GM12891 (cell line): ENCODE results near the gene TFIP11. TPM values are rescaled to one million over a fixed set of nuclear protein-coding genes. Genes with fewer than 3 reads are reported as not detected.

ENCODE experiments used
- DNase-seq: peaks from one replicate; pipeline ENCODE4 v3.0.0; 2011; ENCODE audit warnings: low spot score; ENCODE audit not compliant: insufficient read length
- FAIRE-seq: peaks from 2 replicates; lab custom pipeline; 2011; peaks lifted over from hg19 to GRCh38; lab: Jason Lieb, UNC
- PAX5 ChIP-seq: IDR thresholded peaks from 2 replicates; pipeline ENCODE4 v1.6.1; 2011; ENCODE audit warnings: low read length, moderate library complexity, mild to moderate bottlenecking; ENCODE audit not compliant: insufficient read depth, severe bottlenecking
- POLR2A ChIP-seq: IDR thresholded peaks from 2 replicates; pipeline ENCODE4 v1.6.1; 2011; ENCODE audit warnings: low read depth, low read length, control low read depth
- POLR2AphosphoS5 ChIP-seq: IDR thresholded peaks from 2 replicates; pipeline ENCODE4 v1.6.1; 2011; ENCODE audit warnings: low read depth, low read length, control low read depth
- POU2F2 ChIP-seq: IDR thresholded peaks from 2 replicates; pipeline ENCODE4 v1.6.1; 2011; ENCODE audit warnings: low read depth, mild to moderate bottlenecking, control low read depth, low read length, moderate library complexity
- SPI1 ChIP-seq: IDR thresholded peaks from 2 replicates; pipeline ENCODE4 v1.6.1; 2011; ENCODE audit warnings: low read depth, low read length, control low read depth
- TAF1 ChIP-seq: IDR thresholded peaks from 2 replicates; pipeline ENCODE4 v1.6.1; 2011; ENCODE audit warnings: low read depth, low read length, control low read depth
- polyA plus RNA-seq: library from polyadenylated mRNA; unstranded; fragments of >200 nt; gene quantifications from one replicate; pipeline ENCODE4 v1.2.1, GENCODE V29; 2012; ENCODE audit warnings: low read depth, missing spikeins, inconsistent platforms; ENCODE audit not compliant: missing spikeins

Gene TFIP11
- 20.4 TPM for polyA plus RNA-seq

DNA sequence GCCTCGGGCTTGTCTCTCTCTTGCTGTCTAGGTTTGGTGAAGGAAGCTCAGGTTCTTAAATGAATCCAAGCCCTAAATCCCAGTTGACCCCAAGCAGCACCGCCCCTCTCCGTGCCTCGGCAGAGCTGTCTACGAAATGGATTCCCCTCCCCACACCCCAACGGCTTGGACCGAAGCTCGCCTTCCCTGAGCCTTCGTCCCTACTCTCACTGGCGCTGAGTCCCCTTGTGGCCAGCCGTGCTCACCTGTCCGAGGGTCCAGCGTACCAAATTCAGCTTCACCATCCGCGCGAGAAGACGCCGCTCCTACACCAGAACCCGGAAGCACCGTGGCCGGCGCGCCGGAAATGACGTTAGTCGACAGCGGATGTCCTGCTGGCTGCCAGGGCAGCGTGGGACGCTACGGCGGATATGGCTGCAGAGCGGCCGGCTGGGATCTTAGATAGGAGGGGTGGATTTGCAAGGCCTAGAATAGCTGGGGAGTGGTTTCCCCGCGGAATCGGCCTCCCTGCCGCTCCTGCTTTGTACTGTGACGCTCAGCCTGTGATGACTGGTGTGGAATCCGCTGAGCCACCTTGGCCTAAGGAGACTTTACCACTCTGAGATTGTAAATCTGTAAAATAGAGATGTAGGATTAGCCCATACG is at the start of gene TFIP11:
TSS of gene TFIP11 (minus strand) at position 325 of the 645 bp plus-strand sequence. CDS start 2,201 bp downstream, outside the sequence.
- FAIRE-seq (peak; percentile 99), DNase-seq (peak; percentile 84)
- TF ChIP-seq TAF1 (peak; percentile 78), POLR2AphosphoS5 (peak; percentile 86), PAX5 (no peak), POLR2A (peak; percentile 85), SPI1 (no peak), POU2F2 (peak; percentile 73; the same call in 1 of the 2 replicates)

DNA sequence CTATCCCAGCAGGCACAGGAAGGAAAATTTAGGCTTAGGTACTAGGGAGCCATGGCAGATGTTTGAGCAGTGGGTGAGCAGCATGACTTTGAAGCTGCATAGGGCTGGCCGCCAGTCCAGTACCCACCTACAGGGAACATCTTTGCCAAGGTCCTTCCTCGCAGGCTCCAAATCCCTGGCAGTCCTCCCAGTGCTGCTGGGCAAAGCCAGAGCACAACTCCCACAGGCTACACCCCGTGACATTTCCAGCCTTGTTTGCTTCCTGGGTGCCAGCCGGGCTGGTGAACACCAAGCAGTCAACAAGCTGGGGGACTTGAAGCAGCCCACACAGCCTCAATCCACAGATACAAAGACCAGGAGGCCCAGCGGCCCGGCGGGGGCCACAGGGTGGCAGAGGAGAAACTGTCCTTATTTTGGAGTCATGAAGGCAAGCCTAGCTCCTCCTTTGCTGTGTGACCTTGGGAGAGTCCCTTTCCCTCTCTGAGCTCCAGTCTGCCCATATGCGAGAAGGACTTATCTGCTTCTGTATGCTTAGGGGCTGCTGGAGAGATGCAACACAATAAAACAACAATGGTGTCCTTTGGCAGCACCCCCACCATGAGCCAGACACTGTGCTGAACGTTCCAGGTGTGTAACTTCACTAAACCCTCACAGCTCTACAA is 49.6 kb upstream of the TFIP11 start:
- no peak for TF ChIP-seq POU2F2
- no peak for TF ChIP-seq PAX5
- no peak for TF ChIP-seq SPI1
- no peak for TF ChIP-seq POLR2AphosphoS5
- no peak for TF ChIP-seq TAF1
- no peak for TF ChIP-seq POLR2A
- FAIRE-seq = no peak
- no peak for DNase-seq

GRCh38 chr22:26559961-26560575 is 47.8 kb upstream of the TFIP11 start:
- TF ChIP-seq TAF1 = no peak
- no peak for DNase-seq
- FAIRE-seq = no peak

DNA sequence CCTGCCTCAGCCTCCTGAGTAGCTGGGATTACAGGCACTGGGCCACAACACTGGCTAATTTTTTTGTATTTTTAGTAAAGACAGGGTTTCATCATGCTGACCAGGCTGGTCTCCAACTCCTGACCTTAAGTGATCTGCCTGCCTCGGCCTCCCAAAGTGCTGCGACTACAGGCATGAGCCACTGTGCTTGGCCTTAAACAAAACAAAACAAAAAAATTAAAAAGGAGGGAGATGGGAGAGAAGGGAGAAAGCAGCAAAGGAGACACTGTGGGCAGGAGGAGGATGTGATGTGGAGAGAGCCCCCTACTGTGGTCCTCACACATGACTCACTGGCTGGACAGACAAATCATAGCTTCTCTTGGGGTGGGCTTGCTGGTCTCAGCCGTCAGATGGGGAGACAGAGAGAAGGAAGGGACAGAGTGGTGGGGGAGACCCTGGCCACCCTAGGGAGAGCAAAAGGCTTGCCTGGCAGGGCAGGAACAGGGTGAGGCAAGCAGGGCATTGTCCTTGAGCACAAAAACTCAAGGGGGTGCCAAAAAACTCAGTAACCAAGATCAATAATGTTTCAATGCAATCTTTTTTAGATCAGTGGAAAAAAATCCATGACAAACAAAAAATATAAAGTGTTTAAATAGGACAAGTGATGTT is 46.1 kb upstream of the TFIP11 start:
- no peak for DNase-seq
- TF ChIP-seq POLR2AphosphoS5 (no peak), PAX5 (no peak), SPI1 (no peak), TAF1 (no peak), POU2F2 (no peak), POLR2A (no peak)
- no peak for FAIRE-seq

- FAIRE-seq (no peak), DNase-seq (no peak)
- no peak for TF ChIP-seq POLR2A
- TF ChIP-seq SPI1 = no peak
- no peak for TF ChIP-seq POU2F2
- no peak for TF ChIP-seq TAF1
Measured at GRCh38 chr22:26556904-26557303, 44.6 kb upstream of the TFIP11 start.

DNA sequence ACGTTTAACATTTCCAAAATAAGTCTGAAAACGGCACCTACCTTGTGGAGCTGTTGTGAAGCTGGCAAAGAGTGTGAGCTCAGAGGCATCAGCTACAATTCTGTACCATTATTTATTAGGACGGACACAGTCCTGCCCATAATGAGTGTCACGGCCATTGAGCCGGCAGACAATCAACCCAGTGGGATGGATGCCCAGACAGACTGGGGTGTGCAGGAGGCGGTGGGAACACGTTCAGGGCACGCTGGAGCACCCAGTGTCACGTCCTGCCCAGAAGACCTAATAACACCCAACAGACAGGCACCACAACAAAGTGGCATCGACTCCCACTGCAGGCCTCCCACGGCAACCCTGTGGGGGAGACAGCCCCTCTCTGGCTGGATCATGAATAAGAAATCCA is 43.2 kb upstream of the TFIP11 start:
- no peak for DNase-seq
- no peak for FAIRE-seq

GRCh38 chr22:26554956-26555355 is 42.7 kb upstream of the TFIP11 start:
- no peak for FAIRE-seq
- no peak for DNase-seq
- TF ChIP-seq TAF1 (no peak), POLR2AphosphoS5 (no peak), PAX5 (no peak), SPI1 (no peak), POU2F2 (no peak), POLR2A (no peak)

More for the DNA sequence above, 43.2 kb upstream of the TFIP11 start:
- no peak for TF ChIP-seq TAF1
- TF ChIP-seq POLR2A = no peak
- TF ChIP-seq POU2F2 = no peak
- no peak for TF ChIP-seq POLR2AphosphoS5
- no peak for TF ChIP-seq SPI1
- TF ChIP-seq PAX5 = no peak

- TF ChIP-seq POLR2A (no peak), PAX5 (no peak), TAF1 (no peak), POU2F2 (no peak), POLR2AphosphoS5 (no peak), SPI1 (no peak)
- no peak for FAIRE-seq
- DNase-seq = no peak
Measured at GRCh38 chr22:26553056-26553752, 40.9 kb upstream of the TFIP11 start.

DNA sequence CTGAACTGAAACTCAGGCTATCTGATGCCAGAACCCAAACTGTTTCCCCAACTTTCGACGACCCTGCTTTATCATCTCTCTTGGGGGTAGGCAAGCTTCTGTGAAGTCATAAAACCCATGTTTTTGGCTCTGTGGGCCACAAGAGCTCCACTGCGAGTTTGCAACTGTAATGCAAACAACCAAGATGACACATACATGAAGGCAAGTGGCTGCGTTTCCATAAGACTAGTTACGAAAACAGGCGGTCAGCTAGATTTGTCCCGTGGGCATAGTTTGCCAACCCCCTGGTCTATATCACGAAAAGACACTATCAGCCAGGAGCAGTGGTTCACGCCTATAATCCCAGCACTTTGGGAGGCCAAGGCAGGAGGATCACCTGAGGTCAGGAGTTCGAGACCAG is 40.2 kb upstream of the TFIP11 start:
- DNase-seq = no peak
- TF ChIP-seq POU2F2 = no peak
- TF ChIP-seq TAF1 = no peak
- TF ChIP-seq PAX5 = no peak
- no peak for TF ChIP-seq SPI1
- no peak for FAIRE-seq
